LNCaP clone FGC (cell line): ENCODE results near the gene RIN3.

Source experiments
- DNase-seq: peaks from one replicate; pipeline ENCODE4 v3.0.0-alpha.2; 2011; ENCODE audit warnings: low read depth
- H3K4me3 ChIP-seq: 2 replicates; pipeline ENCODE4 v1.5.1; 2011; ENCODE audit warnings: mild to moderate bottlenecking, low read depth, low read length, control low read depth
- CTCF ChIP-seq: IDR thresholded peaks from 2 replicates; pipeline ENCODE4 v1.5.1; 2012; ENCODE audit warnings: mild to moderate bottlenecking; ENCODE audit not compliant: control insufficient read depth, insufficient read depth; ENCODE audit errors: extremely low read depth

The RIN3 gene

GRCh38 chr14:92688434-92689375, 175.1 kb downstream of the RIN3 start:
- TF ChIP-seq CTCF, result no peak
- no peak for DNase-seq
- no peak overlapping the region for H3K4me3 ChIP-seq

- peak; percentile 84 for DNase-seq
- peak; percentile 94 for TF ChIP-seq CTCF
- no peak overlapping the region for H3K4me3 ChIP-seq
These were observed 176.8 kb downstream of the RIN3 start for GRCh38 chr14:92690171-92691011.

GRCh38 chr14:92692822-92693226, 179.2 kb downstream of the RIN3 start:
- no peak for TF ChIP-seq CTCF
- H3K4me3 ChIP-seq, result no peak overlapping the region
- DNase-seq, result peak; percentile 81

- H3K4me3 ChIP-seq, result no peak overlapping the region
- TF ChIP-seq CTCF, result no peak
- DNase-seq, result peak; percentile 78
These were observed 180.6 kb downstream of the RIN3 start for GRCh38 chr14:92693998-92694795.

GRCh38 chr14:92694807-92695206, 181.2 kb downstream of the RIN3 start:
- H3K4me3 ChIP-seq, result no peak overlapping the region
- TF ChIP-seq CTCF, result no peak
- no peak for DNase-seq

GRCh38 chr14:92695562-92695961, 182.0 kb downstream of the RIN3 start:
- DNase-seq, result no peak

More at GRCh38 chr14:92695562-92695961, 182.0 kb downstream of the RIN3 start:
- no peak overlapping the region for H3K4me3 ChIP-seq
- TF ChIP-seq CTCF, result no peak
